NCI-H345 (cell line): ENCODE results near the gene VDAC2.
A peak's percentile ranks its signal among the peaks of the same experiment; 100 is the strongest.

Source experiments
- DNase-seq: peaks from one replicate; lab custom pipeline; 2025; lab: John Stamatoyannopoulos, UW

The VDAC2 gene

GRCh38 chr10:75230600-75231038 lies 20.0 kb downstream of the VDAC2 start:
- DNase-seq = peak; percentile 78

- no peak for DNase-seq
These were observed 21.3 kb downstream of the VDAC2 start for GRCh38 chr10:75231672-75232581.

- no peak for DNase-seq
These were observed 22.9 kb downstream of the VDAC2 start for GRCh38 chr10:75233444-75234016.

GRCh38 chr10:75234017-75234682 lies 23.6 kb downstream of the VDAC2 start:
- peak; percentile 92 for DNase-seq

GRCh38 chr10:75234683-75235374 lies 24.2 kb downstream of the VDAC2 start:
- no peak for DNase-seq

- DNase-seq = peak; percentile 90
These were observed 25.0 kb downstream of the VDAC2 start, which contains the start of gene COMTD1 for GRCh38 chr10:75235375-75236177. Gene COMTD1, minus strand, starts transcription at chr10:75235957. Its CDS starts 29 bp downstream, at chr10:75235928.

GRCh38 chr10:75236178-75236825 lies 25.7 kb downstream of the VDAC2 start:
- DNase-seq = no peak

- DNase-seq = no peak
These were observed 27.8 kb downstream of the VDAC2 start for GRCh38 chr10:75238182-75239095.

GRCh38 chr10:75239096-75239790 lies 28.6 kb downstream of the VDAC2 start:
- DNase-seq = no peak

GRCh38 chr10:75240329-75241076 lies 29.9 kb downstream of the VDAC2 start:
- DNase-seq = no peak

- no peak for DNase-seq
These were observed 32.8 kb downstream of the VDAC2 start for GRCh38 chr10:75243426-75243825.

GRCh38 chr10:75244487-75245353 lies 34.1 kb downstream of the VDAC2 start:
- DNase-seq = no peak

GRCh38 chr10:75245354-75246250 lies 35.0 kb downstream of the VDAC2 start:
- no peak for DNase-seq

GRCh38 chr10:75246506-75246905 lies 35.9 kb downstream of the VDAC2 start:
- no peak for DNase-seq

GRCh38 chr10:75247797-75248196 lies 37.2 kb downstream of the VDAC2 start:
- no peak for DNase-seq

- DNase-seq = no peak
These were observed 40.3 kb downstream of the VDAC2 start for GRCh38 chr10:75250934-75251333.
